SU-DHL-6 (cell line): ENCODE data around the gene CAV1.

Source experiments
- EZH2phosphoT487 ChIP-seq: fragments of 200-600 bp; sonication (generic), shearing (Covaris generic); conservative IDR thresholded peaks from 2 replicates; pipeline ENCODE4 v1.6.1; 2018; ENCODE audit warnings: mild to moderate bottlenecking, antibody characterized with exemption, low read length, moderate library complexity, mixed read lengths
- TF ChIP-seq, protein P1 (sequence below): fragments of 200-600 bp; sonication (generic); IDR thresholded peaks from one replicate; pipeline ENCODE4 v1.5.1; 2017; ENCODE audit warnings: antibody characterized with exemption, mild to moderate bottlenecking, low read length, moderate library complexity; ENCODE audit not compliant: insufficient read depth, poor library complexity, severe bottlenecking

- TF ChIP-seq, protein P1, sequence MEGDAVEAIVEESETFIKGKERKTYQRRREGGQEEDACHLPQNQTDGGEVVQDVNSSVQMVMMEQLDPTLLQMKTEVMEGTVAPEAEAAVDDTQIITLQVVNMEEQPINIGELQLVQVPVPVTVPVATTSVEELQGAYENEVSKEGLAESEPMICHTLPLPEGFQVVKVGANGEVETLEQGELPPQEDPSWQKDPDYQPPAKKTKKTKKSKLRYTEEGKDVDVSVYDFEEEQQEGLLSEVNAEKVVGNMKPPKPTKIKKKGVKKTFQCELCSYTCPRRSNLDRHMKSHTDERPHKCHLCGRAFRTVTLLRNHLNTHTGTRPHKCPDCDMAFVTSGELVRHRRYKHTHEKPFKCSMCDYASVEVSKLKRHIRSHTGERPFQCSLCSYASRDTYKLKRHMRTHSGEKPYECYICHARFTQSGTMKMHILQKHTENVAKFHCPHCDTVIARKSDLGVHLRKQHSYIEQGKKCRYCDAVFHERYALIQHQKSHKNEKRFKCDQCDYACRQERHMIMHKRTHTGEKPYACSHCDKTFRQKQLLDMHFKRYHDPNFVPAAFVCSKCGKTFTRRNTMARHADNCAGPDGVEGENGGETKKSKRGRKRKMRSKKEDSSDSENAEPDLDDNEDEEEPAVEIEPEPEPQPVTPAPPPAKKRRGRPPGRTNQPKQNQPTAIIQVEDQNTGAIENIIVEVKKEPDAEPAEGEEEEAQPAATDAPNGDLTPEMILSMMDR = no peak
- TF ChIP-seq EZH2phosphoT487 = no peak
Measured at GRCh38 chr7:116540743-116541142, 15.9 kb downstream of the CAV1 start.
